HG02885 (cell line): Measurements from ENCODE around the gene CUL5.
A peak's percentile ranks its signal among the peaks of the same experiment; 100 is the strongest.
"Not testable (repeated sequence)": the region's sequence is repeated elsewhere in the genome, so short reads cannot be mapped to it uniquely, and the experiment has no call there.

Experiments used
- ATAC-seq: cut with Tn5 transposase; IDR thresholded peaks from one replicate; pipeline ENCODE4 v1.9.1; 2021; ENCODE audit warnings: mild to moderate bottlenecking; ENCODE audit not compliant: unreplicated experiment, poor library complexity

CUL5 gene

GRCh38 chr11:108019870-108020540 is 11.3 kb downstream of the CUL5 start:
- ATAC-seq, result no peak

- ATAC-seq, result peak; percentile 91
Observed at GRCh38 chr11:108025387-108026080, 16.8 kb downstream of the CUL5 start.

DNA sequence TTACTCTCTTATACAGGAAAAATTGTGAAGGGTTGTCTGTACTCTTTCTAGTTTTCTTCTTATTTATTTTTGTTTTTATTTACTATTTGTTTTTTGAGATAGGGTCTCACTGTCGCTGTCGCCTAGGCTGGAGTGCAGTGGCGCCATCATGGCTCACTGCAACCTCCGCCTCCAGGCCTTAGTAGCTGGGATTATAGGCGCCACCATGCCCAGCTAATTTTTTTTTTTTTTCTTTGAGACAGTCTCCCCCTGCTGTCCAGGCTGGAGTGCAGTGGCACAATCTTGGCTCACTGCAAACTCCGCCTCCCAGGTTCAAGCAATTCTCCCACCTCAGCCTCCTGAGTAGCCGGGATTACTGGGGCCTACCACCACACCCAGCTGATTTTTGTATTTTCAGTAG is 18.4 kb downstream of the CUL5 start:
- ATAC-seq, result no peak

GRCh38 chr11:108028822-108029441 is 20.2 kb downstream of the CUL5 start:
- not testable (repeated sequence) for ATAC-seq

- not testable (repeated sequence) for ATAC-seq
Observed at GRCh38 chr11:108031604-108032003, 22.9 kb downstream of the CUL5 start.

DNA sequence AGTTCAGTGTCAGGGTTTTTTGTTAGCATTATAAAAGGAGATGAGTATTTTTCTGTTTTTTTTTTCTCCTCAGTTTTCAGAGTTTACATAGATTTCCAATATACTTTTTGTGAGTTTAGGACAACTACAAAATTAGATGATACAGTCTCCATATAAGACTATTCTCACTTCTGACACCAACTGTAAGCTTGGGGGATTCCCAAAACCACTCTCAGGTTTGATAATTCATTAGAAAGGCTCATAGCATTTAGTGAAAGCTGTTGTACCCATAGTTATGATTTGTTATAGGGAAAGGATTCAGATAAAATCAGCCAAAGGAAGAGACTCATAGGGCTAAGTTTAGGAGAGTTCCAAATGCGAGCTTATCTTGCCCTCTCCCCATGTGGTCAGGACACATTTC is 24.1 kb downstream of the CUL5 start:
- ATAC-seq, result no peak

DNA sequence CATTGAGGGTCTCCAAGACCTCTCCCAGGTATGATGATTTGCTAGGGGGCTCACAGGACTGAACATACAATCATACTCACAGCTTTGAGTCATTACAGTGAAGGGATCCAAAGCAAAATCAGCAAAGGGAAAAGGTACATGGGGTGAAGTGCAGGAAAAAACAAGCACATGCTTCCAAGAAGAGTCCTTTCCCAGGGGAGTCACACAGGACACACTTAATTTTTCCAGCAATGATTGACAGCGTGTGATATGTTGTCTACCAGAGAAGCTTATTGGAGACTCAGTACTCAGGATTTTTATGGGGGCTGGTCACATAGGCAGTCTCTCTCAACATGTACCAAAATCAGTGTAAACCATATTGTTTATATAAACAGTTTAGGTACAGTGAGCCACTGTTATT is 25.3 kb downstream of the CUL5 start:
- ATAC-seq, result no peak

DNA sequence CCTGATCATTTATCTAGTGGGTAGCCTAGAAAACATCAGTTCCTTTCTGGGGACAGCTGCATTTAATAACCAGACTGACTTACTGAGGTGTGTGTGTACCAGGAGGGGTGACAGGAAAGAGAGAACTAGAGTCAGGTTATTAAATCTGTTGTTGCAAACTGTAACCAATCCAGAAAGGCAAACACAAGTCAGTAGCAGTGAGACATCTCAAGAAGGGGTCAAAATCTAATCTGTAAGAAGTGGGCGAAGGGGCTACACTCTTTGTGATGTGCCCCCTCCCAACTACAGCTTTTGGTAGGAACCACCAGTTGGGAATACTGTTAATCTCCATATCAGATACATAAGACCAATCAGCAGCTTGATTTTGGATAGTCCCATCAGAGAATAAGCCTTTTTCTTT is 26.3 kb downstream of the CUL5 start:
- no peak for ATAC-seq

DNA sequence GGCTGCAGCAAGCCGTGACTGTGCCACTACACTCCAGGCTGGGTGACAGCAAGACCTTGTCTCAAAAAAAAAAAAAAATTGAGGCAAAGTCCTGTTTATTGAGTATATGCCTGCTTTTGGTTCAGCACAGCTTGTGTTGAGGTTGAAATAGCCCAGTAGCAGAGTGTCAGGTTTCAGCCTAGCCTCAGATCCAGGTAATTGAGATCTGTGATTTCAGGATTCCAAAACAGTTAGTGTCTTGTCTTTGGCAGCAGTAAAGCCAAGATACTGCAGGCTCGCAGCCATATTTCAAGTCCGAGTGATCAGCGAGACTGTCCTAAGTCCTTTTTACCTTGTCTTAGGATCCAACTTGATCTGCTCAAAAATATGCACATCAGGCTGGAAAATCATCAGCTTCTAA is 27.0 kb downstream of the CUL5 start:
- no peak for ATAC-seq

GRCh38 chr11:108037211-108037610 is 28.5 kb downstream of the CUL5 start:
- ATAC-seq, result no peak

DNA sequence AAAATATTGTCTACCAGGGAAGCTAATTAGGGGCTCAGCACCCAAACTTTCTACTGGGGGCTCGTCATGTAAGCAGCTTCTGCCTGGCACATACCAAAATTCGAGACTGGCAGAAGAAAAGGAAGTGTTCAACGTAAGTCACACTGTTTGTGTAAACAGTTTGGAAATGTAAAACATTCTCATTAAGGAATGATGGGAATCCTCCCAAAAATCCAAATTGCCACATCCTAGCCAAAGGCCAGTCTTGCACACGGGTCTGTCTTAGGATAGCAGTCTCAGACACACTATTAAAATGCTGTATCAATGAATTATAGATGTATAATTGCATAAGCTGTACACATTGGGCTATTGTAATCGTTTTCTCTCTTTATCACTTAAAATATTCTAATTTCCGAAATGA is 28.9 kb downstream of the CUL5 start:
- no peak for ATAC-seq

GRCh38 chr11:108048269-108048668 is 39.6 kb downstream of the CUL5 start:
- no peak for ATAC-seq

DNA sequence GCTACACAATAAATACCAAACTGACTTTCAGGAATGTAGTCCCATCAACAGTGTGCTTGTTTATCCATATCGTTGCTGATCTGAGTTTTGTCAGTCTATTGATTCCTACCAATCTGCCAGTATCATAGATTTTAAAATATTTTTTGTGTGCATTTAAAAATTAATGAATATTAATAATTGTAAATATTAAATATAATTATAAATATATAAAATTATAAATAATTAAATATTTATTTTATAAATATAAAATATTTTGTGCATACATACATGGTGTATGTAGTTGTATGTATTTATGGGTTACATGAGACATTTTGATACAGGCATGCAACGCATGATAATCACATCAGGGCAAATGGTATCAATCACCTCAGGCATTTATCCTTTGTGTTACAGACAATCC is 53.6 kb downstream of the CUL5 start:
- ATAC-seq, result no peak

GRCh38 chr11:108063410-108063809 is 54.7 kb downstream of the CUL5 start:
- ATAC-seq, result no peak

- ATAC-seq, result no peak
Observed at GRCh38 chr11:108069947-108070346, 61.2 kb downstream of the CUL5 start.

GRCh38 chr11:108084811-108085210 is 76.1 kb downstream of the CUL5 start:
- no peak for ATAC-seq

DNA sequence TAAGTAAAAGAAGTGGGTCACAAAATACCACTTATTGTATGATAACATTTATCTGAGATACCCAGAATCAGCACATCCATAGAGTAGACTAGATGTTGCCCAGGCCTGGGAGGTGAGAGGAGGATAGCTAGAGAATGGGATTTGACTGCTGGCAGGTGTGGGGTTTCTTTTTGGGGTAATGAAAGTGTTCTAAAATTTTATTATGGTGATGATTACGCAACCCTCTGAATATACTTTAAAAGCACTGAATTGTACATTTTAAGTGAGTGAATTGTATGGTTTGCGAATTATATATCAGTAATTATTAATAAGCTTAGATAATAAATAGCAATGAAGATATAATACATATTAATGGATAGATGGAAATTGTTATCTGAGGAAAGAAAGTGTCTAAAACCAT is 77.0 kb downstream of the CUL5 start:
- ATAC-seq, result no peak

GRCh38 chr11:108092134-108092533 is 83.4 kb downstream of the CUL5 start:
- no peak for ATAC-seq

- ATAC-seq, result no peak
Observed at GRCh38 chr11:108093128-108093904, 84.6 kb downstream of the CUL5 start.

DNA sequence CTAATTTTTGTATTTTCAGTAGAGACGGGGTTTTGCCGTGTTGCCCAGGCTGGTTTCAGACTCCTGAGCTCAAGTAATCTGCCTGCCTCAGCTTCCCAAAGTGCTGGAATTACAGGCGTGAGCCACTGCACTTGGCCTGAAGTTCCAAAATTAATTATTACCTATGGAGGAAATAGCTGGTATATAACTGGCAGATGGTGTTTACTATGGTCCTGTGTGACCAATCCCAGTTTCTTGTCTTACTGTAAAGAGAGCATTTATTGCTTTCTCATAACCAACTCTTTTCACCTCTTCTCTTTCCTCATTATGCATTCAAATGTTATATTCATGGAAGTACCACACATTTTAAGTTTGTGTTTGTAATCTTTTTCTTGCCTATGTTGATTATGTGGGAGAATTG is 88.5 kb downstream of the CUL5 start:
- ATAC-seq, result no peak
